ENCODE measurements around the gene PREB.
A peak's percentile ranks its signal among the peaks of the same experiment; 100 is the strongest.

The PREB gene, protein sequence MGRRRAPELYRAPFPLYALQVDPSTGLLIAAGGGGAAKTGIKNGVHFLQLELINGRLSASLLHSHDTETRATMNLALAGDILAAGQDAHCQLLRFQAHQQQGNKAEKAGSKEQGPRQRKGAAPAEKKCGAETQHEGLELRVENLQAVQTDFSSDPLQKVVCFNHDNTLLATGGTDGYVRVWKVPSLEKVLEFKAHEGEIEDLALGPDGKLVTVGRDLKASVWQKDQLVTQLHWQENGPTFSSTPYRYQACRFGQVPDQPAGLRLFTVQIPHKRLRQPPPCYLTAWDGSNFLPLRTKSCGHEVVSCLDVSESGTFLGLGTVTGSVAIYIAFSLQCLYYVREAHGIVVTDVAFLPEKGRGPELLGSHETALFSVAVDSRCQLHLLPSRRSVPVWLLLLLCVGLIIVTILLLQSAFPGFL

GRCh38 chr2:27133905-27134780 is at the start of gene PREB:
PREB (minus strand) TSS chr2:27134636; CDS start chr2:27134421, 215 bp downstream.
- ChIA-PET POLR2A (interaction anchor here (0.6 to 2.1 kb wide), 3 partner anchors 9 to 78 kb away, joined by 3 to 8 read pairs (median 5); partner anchors contain the start of genes ABHD1, ATRAID and SLC5A6), CTCF (interaction anchor here (0.6 to 4.2 kb wide), 24 partner anchors 9 to 172 kb away, joined by 3 to 51 read pairs (median 4); partner anchors contain the start of genes ABHD1, CAD and TRIM54)
- peak within 1 kb of the TSS; percentile 84 for H3K4me3 ChIP-seq (ENCODE audit: low read depth, low read length)
- peak; percentile 36 for DNase-seq (ENCODE audit: low read depth, low spot score)
- TF ChIP-seq, protein P1, sequence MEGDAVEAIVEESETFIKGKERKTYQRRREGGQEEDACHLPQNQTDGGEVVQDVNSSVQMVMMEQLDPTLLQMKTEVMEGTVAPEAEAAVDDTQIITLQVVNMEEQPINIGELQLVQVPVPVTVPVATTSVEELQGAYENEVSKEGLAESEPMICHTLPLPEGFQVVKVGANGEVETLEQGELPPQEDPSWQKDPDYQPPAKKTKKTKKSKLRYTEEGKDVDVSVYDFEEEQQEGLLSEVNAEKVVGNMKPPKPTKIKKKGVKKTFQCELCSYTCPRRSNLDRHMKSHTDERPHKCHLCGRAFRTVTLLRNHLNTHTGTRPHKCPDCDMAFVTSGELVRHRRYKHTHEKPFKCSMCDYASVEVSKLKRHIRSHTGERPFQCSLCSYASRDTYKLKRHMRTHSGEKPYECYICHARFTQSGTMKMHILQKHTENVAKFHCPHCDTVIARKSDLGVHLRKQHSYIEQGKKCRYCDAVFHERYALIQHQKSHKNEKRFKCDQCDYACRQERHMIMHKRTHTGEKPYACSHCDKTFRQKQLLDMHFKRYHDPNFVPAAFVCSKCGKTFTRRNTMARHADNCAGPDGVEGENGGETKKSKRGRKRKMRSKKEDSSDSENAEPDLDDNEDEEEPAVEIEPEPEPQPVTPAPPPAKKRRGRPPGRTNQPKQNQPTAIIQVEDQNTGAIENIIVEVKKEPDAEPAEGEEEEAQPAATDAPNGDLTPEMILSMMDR (IDR thresholded peaks at IDR 0.05; ENCODE audit: insufficient read depth, low read length, missing control alignments) = peak; percentile 61

DNA sequence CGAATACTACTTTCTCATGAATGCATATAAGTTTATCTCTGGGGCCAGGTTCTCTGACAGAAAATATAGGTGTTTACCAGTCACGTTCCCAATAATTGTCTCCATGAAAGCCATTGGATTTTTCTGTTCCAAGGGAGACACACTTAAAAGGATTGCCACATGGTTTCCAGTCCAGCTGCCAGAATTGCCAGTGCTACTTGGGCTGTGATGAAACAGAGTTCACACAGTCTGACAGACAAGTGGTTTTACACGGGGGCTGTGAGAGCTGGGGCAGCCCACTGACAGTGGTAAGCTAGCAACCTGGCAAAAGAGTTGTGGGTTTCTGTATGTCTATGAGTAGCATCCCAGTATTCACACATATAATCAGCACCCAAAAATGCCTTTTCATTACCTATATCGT is 49.7 kb upstream of the PREB start:
- DNase-seq (ENCODE audit: low read depth, low spot score) = no peak
- H3K4me3 ChIP-seq (ENCODE audit: low read depth, low read length) = no peak overlapping the region
- CTCF ChIA-PET = interaction anchor here (1.3 to 10.7 kb wide), 4 partner anchors 8 to 85 kb away, joined by 3 to 217 read pairs (median 32); no protein-coding TSS in a partner anchor
- TF ChIP-seq, protein P1 (IDR thresholded peaks at IDR 0.05; ENCODE audit: insufficient read depth, low read length, missing control alignments) = no peak
- POLR2A ChIA-PET = interaction anchor here (0.6 to 1.5 kb wide), 2 partner anchors 60 to 126 kb away, joined by 3 to 5 read pairs; partner anchors contain the start of gene ABHD1

DNA sequence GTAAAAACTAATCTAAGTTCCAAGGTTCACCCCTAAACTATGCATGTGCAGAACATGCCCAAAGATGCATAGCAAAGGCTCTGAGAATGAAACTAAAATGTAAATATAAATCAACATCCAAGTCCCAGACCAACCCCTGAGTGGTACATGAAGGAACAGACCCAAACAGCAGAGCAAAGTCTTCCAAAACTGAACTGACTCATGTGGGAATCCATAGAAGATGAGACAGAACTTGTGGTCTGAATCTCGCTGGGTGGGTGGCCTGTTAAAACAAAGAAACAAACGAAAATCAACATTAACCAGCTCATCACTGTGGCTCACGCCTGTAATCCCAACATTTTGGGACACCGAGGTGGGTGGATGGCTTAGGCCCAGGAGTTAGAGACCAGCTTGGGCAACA is 47.9 kb upstream of the PREB start:
- ChIA-PET CTCF (interaction anchor here (0.9 to 5.5 kb wide), 4 partner anchors 10 to 130 kb away, joined by 3 to 53 read pairs (median 6); partner anchors contain the start of gene AGBL5), POLR2A (interaction anchor here (0.6 to 1.5 kb wide), 2 partner anchors 22 to 59 kb away, joined by 4 to 5 read pairs; partner anchors contain the start of gene ABHD1)
- TF ChIP-seq, protein P1 (IDR thresholded peaks at IDR 0.05; ENCODE audit: insufficient read depth, low read length, missing control alignments) = no peak
- DNase-seq (ENCODE audit: low read depth, low spot score) = peak; percentile 70
- H3K4me3 ChIP-seq (ENCODE audit: low read depth, low read length) = no peak overlapping the region

GRCh38 chr2:27179344-27180000 is 45.0 kb upstream of the PREB start:
- TF ChIP-seq, protein P1 (IDR thresholded peaks at IDR 0.05; ENCODE audit: insufficient read depth, low read length, missing control alignments) = no peak

DNA sequence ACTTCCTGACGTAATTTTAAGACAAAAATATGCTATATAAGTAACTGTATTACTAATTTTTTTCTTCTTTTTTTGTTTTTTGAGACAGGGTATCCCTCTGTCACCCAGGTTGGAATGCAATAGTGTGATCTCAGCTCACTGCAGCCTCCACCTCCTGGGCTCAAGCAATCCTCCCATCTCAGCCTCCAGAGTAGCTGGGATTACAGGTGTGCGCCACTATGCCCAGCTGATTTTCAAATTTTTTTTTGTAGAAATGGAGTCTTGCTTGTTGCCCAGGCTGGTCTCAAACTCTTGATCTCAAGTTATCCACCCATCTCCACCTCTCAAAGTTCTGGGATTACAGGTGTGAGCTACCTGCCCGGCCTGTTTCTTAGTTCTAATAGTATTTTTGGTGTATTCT is 44.0 kb upstream of the PREB start:
- ChIA-PET CTCF (interaction anchor here (3.1 kb wide), 1 partner anchor 8 kb away, joined by 31 read pairs; no protein-coding TSS in a partner anchor), POLR2A (no interaction called here)
- TF ChIP-seq, protein P1 (IDR thresholded peaks at IDR 0.05; ENCODE audit: insufficient read depth, low read length, missing control alignments) = no peak
- DNase-seq (ENCODE audit: low read depth, low spot score) = no peak
- H3K4me3 ChIP-seq (ENCODE audit: low read depth, low read length) = no peak overlapping the region

More at GRCh38 chr2:27179344-27180000, 45.0 kb upstream of the PREB start:
- POLR2A ChIA-PET = no interaction called here
- H3K4me3 ChIP-seq (ENCODE audit: low read depth, low read length) = no peak overlapping the region
- CTCF ChIA-PET = interaction anchor here (1.1 to 3.1 kb wide), 3 partner anchors 9 to 13 kb away, joined by 3 to 31 read pairs (median 3); no protein-coding TSS in a partner anchor
- no peak for DNase-seq (ENCODE audit: low read depth, low spot score)
